ENCODE measurements around the gene SOCS1. TPM values are rescaled to one million over a fixed set of nuclear protein-coding genes. Genes with fewer than 3 reads are reported as not detected.
"Not testable (repeated sequence)": the region's sequence is repeated elsewhere in the genome, so short reads cannot be mapped to it uniquely, and the experiment has no call there.

Gene SOCS1
- 10 to 100 TPM; 19.8 to 62.0 (median 32.5) TPM for polyA plus RNA-seq (ENCODE audit: low read depth in 6 of 6)

GRCh38 chr16:11255737-11256660, at the start of gene SOCS1:
Gene SOCS1 (minus strand): TSS chr16:11256204. CDS start chr16:11255478, 726 bp downstream.
- peak within 1 kb of the TSS; percentile 97 to 99 (median 98) for H3K27ac Mint-ChIP-seq
- peak; percentile 66 to 72 for ATAC-seq (ENCODE audit: low read depth in 2 of 2)

GRCh38 chr16:11303405-11304138, 47.6 kb upstream of the SOCS1 start:
- no peak for DNase-seq
- peak overlapping the region in 1 of 6 donors; percentile 17 for H3K27ac Mint-ChIP-seq
- H3K36me3 Mint-ChIP-seq, result no peaks in the 10 kb centered on the region
- no peak overlapping the region for H3K4me3 Mint-ChIP-seq
- no peaks in the 10 kb centered on the region for H3K27me3 Mint-ChIP-seq
- H3K9me3 Mint-ChIP-seq, result peaks cover 0 to 3% (median 0%) of the 10 kb centered on the region in 7 donors
- ATAC-seq (ENCODE audit: low read depth in 2 of 2), result no peak
- peaks cover 38 to 72% (median 54%) of the 10 kb centered on the region in 3 donors for H3K4me1 Mint-ChIP-seq

More at GRCh38 chr16:11255737-11256660, at the start of gene SOCS1:
- DNase-seq, result peak; percentile 83
- H3K4me1 Mint-ChIP-seq, result peaks cover 38 to 64% (median 48%) of the 10 kb centered on the region in 3 donors
- H3K27me3 Mint-ChIP-seq, result no peaks in the 10 kb centered on the region
- H3K4me3 Mint-ChIP-seq, result peak within 1 kb of the TSS; percentile 94 to 99 (median 98)
- peaks cover 6 to 13% of the 10 kb centered on the region in 2 donors for H3K36me3 Mint-ChIP-seq
- H3K9me3 Mint-ChIP-seq, result peaks cover 0 to 1% (median 0%) of the 10 kb centered on the region in 7 donors

- H3K4me1 Mint-ChIP-seq, result peaks cover 38 to 72% (median 54%) of the 10 kb centered on the region in 3 donors
Measured at GRCh38 chr16:11302977-11303376, 47.0 kb upstream of the SOCS1 start.

GRCh38 chr16:11301645-11302501, 45.9 kb upstream of the SOCS1 start:
- Mint-ChIP-seq H3K27me3 (no peaks in the 10 kb centered on the region), H3K4me3 (peak overlapping the region in 2 of 8 donors; percentile 30 to 41), H3K9me3 (no peaks in the 10 kb centered on the region), H3K27ac (peak overlapping the region in 3 of 6 donors; percentile 28 to 65 (median 37)), H3K36me3 (no peaks in the 10 kb centered on the region), H3K4me1 (peaks cover 42 to 72% (median 55%) of the 10 kb centered on the region in 3 donors)
- ATAC-seq (ENCODE audit: low read depth in 2 of 2) (no peak), DNase-seq (no peak)

More at GRCh38 chr16:11302977-11303376, 47.0 kb upstream of the SOCS1 start:
- peak overlapping the region in 1 of 8 donors; percentile 47 for H3K4me3 Mint-ChIP-seq
- peaks cover 0 to 3% (median 0%) of the 10 kb centered on the region in 7 donors for H3K9me3 Mint-ChIP-seq
- peak overlapping the region in 1 of 6 donors; percentile 17 for H3K27ac Mint-ChIP-seq
- no peaks in the 10 kb centered on the region for H3K27me3 Mint-ChIP-seq
- no peak for ATAC-seq (ENCODE audit: low read depth in 2 of 2)
- no peak for DNase-seq
- no peaks in the 10 kb centered on the region for H3K36me3 Mint-ChIP-seq

- DNase-seq (no peak), ATAC-seq (ENCODE audit: low read depth in 2 of 2) (no peak)
- peaks cover 42 to 71% (median 50%) of the 10 kb centered on the region in 3 donors for H3K4me1 Mint-ChIP-seq
- no peaks in the 10 kb centered on the region for H3K9me3 Mint-ChIP-seq
- H3K4me3 Mint-ChIP-seq, result peak overlapping the region in 1 of 8 donors; percentile 49
- H3K36me3 Mint-ChIP-seq, result no peaks in the 10 kb centered on the region
- no peaks in the 10 kb centered on the region for H3K27me3 Mint-ChIP-seq
- no peak overlapping the region for H3K27ac Mint-ChIP-seq
Measured at GRCh38 chr16:11300560-11300892, 44.5 kb upstream of the SOCS1 start.

GRCh38 chr16:11299865-11300559, 44.0 kb upstream of the SOCS1 start:
- no peaks in the 10 kb centered on the region for H3K9me3 Mint-ChIP-seq
- no peaks in the 10 kb centered on the region for H3K27me3 Mint-ChIP-seq
- no peaks in the 10 kb centered on the region for H3K36me3 Mint-ChIP-seq
- ATAC-seq (ENCODE audit: low read depth in 2 of 2), result no peak
- H3K27ac Mint-ChIP-seq, result peak overlapping the region in 3 of 6 donors; percentile 85 to 97 (median 94)
- peak; percentile 26 for DNase-seq
- peaks cover 41 to 71% (median 48%) of the 10 kb centered on the region in 3 donors for H3K4me1 Mint-ChIP-seq
- H3K4me3 Mint-ChIP-seq, result peak overlapping the region in 6 of 8 donors; percentile 12 to 84 (median 60)

- not testable (repeated sequence) for H3K9me3 Mint-ChIP-seq; H3K36me3 Mint-ChIP-seq; ATAC-seq (ENCODE audit: low read depth in 2 of 2); H3K27me3 Mint-ChIP-seq
- peak overlapping the region; percentile 55 to 97 (median 90) for H3K27ac Mint-ChIP-seq
- H3K4me1 Mint-ChIP-seq, result peaks cover 38 to 71% (median 55%) of the 10 kb centered on the region in 3 donors
- H3K4me3 Mint-ChIP-seq, result peak overlapping the region; percentile 22 to 84 (median 68)
- peak; percentile 48 for DNase-seq
Measured at GRCh38 chr16:11298950-11299547, 43.0 kb upstream of the SOCS1 start.

GRCh38 chr16:11298143-11298900, 42.3 kb upstream of the SOCS1 start:
- Mint-ChIP-seq H3K4me3 (peak overlapping the region; percentile 59 to 89 (median 82)), H3K9me3 (no peaks in the 10 kb centered on the region), H3K27me3 (no peaks in the 10 kb centered on the region), H3K27ac (peak overlapping the region; percentile 87 to 97 (median 95)), H3K36me3 (no peaks in the 10 kb centered on the region), H3K4me1 (peaks cover 44 to 75% (median 60%) of the 10 kb centered on the region in 3 donors)
- ATAC-seq (ENCODE audit: low read depth in 2 of 2) (no peak), DNase-seq (no peak)

- Mint-ChIP-seq H3K9me3 (no peaks in the 10 kb centered on the region), H3K36me3 (no peaks in the 10 kb centered on the region), H3K4me1 (peaks cover 44 to 77% (median 61%) of the 10 kb centered on the region in 3 donors), H3K4me3 (peak overlapping the region; percentile 59 to 89 (median 82)), H3K27me3 (no peaks in the 10 kb centered on the region), H3K27ac (peak overlapping the region; percentile 26 to 97 (median 95))
- ATAC-seq (ENCODE audit: low read depth in 2 of 2) (peak; percentile 96), DNase-seq (peak; percentile 95)
Measured at GRCh38 chr16:11297492-11298142, 41.6 kb upstream of the SOCS1 start.

- Mint-ChIP-seq H3K9me3 (no peaks in the 10 kb centered on the region), H3K27me3 (no peaks in the 10 kb centered on the region), H3K36me3 (no peaks in the 10 kb centered on the region), H3K27ac (peak overlapping the region; percentile 36 to 97 (median 95)), H3K4me1 (peaks cover 40 to 75% (median 61%) of the 10 kb centered on the region in 3 donors), H3K4me3 (peak overlapping the region; percentile 59 to 89 (median 82))
- DNase-seq, result peak; percentile 23
- ATAC-seq (ENCODE audit: low read depth in 2 of 2), result peak in 1 of 2 donors; percentile 10
Measured at GRCh38 chr16:11296706-11297491, 40.9 kb upstream of the SOCS1 start.
